Caco-2 (cell line): ENCODE measurements around the gene ZNF775. TPM values are rescaled to one million over a fixed set of nuclear protein-coding genes. Genes with fewer than 3 reads are reported as not detected.
A peak's percentile ranks its signal among the peaks of the same experiment; 100 is the strongest.

Source experiments
- BruUV-seq: library from RNA; stranded (reverse); fragments of 400-500 nt; replicated peaks from 2 replicates; lab custom pipeline; 2021; lab: Mats Ljungman, UMichigan
- CTCF ChIA-PET: fragments of 300-600 bp; sonication (Branson Sonifier 250); formaldehyde crosslinking; loops from one replicate; lab custom pipeline; 2022; ENCODE audit warnings: antibody characterized with exemption; lab: Charles Lee
- POLR2A ChIA-PET: fragments of 300-600 bp; sonication (Branson Sonifier 250); formaldehyde crosslinking; loops from one replicate; lab custom pipeline; 2022; ENCODE audit warnings: antibody characterized with exemption; lab: Charles Lee
- DNase-seq, 2 experiments: peaks; one replicate each; pipeline versions ENCODE4 v3.0.0 to v3.0.0-alpha.2; 2020 to 2022
- H3K27me3 ChIP-seq: replicated peaks from 2 replicates; pipeline ENCODE4 v1.6.0; 2011; ENCODE audit warnings: low read length; ENCODE audit not compliant: control insufficient read depth, insufficient read depth
- H3K36me3 ChIP-seq: 2 replicates; pipeline ENCODE4 v1.5.1; 2011; ENCODE audit warnings: low read length; ENCODE audit not compliant: control insufficient read depth, insufficient read depth
- H3K4me1 ChIP-seq: fragments of 250-450 bp; sonication (Bioruptor Pico); 2 replicates; pipeline ENCODE4 v1.5.1; 2020; ENCODE audit warnings: mild to moderate bottlenecking
- H3K4me3 ChIP-seq: 2 replicates; pipeline ENCODE4 v1.5.1; 2011; ENCODE audit warnings: low read depth, mild to moderate bottlenecking, control low read depth, low read length
- H3K9me3 ChIP-seq: fragments of 250-450 bp; sonication (Bioruptor Pico); 2 replicates; pipeline ENCODE4 v1.5.1; 2020; ENCODE audit warnings: mild to moderate bottlenecking, moderate library complexity
- H3K27ac Mint-ChIP-seq: one replicate; pipeline ENCODE4 v1.8.0; 2022; ENCODE audit warnings: mixed read lengths; ENCODE audit not compliant: unreplicated experiment
- H3K27me3 Mint-ChIP-seq: one replicate; pipeline ENCODE4 v1.8.0; 2022; ENCODE audit warnings: mixed read lengths; ENCODE audit not compliant: insufficient read depth, unreplicated experiment
- H3K36me3 Mint-ChIP-seq: one replicate; pipeline ENCODE4 v1.8.0; 2022; ENCODE audit warnings: mild to moderate bottlenecking, mixed read lengths; ENCODE audit not compliant: insufficient read depth, unreplicated experiment
- H3K4me1 Mint-ChIP-seq: one replicate; pipeline ENCODE4 v1.8.0; 2022; ENCODE audit warnings: low read depth, mixed read lengths; ENCODE audit not compliant: unreplicated experiment
- H3K4me3 Mint-ChIP-seq: one replicate; pipeline ENCODE4 v1.8.0; 2022; ENCODE audit warnings: mild to moderate bottlenecking, moderate library complexity, mixed read lengths; ENCODE audit not compliant: unreplicated experiment
- H3K9me3 Mint-ChIP-seq: one replicate; pipeline ENCODE4 v1.8.0; 2022; ENCODE audit warnings: mixed read lengths; ENCODE audit not compliant: unreplicated experiment
- intact Hi-C: fragments of 100-400 bp; cut with micrococcal nuclease; formaldehyde crosslinking; loops from one replicate; pipeline ENCODE4 v1.10.0; 2022; ENCODE audit not compliant: unreplicated experiment
- total RNA-seq: library from RNA; stranded (reverse); gene quantifications from 2 replicates; pipeline ENCODE4 v1.2.3, GENCODE V29; 2022
- TF ChIP-seq, protein P1 (sequence below), 2 experiments: fragments of 200-600 bp in 1 of 2; IDR thresholded peaks; 1 replicate in 1 of 2; 2 replicates in 1 of 2; pipeline versions ENCODE4 v1.5.1 to v1.8.0; 2011 to 2022; ENCODE audit warnings: antibody characterized with exemption in 1 of 2, control low read depth in 1 of 2, inconsistent platforms in 1 of 2, low read depth in 1 of 2, low read length in 1 of 2, mild to moderate bottlenecking in 1 of 2, moderate library complexity in 1 of 2; ENCODE audit not compliant: insufficient read depth in 1 of 2, severe bottlenecking in 1 of 2, unreplicated experiment in 1 of 2

ZNF775 gene
- total RNA-seq, 1 experiment from 2014 or later, result 4.0 TPM

DNA sequence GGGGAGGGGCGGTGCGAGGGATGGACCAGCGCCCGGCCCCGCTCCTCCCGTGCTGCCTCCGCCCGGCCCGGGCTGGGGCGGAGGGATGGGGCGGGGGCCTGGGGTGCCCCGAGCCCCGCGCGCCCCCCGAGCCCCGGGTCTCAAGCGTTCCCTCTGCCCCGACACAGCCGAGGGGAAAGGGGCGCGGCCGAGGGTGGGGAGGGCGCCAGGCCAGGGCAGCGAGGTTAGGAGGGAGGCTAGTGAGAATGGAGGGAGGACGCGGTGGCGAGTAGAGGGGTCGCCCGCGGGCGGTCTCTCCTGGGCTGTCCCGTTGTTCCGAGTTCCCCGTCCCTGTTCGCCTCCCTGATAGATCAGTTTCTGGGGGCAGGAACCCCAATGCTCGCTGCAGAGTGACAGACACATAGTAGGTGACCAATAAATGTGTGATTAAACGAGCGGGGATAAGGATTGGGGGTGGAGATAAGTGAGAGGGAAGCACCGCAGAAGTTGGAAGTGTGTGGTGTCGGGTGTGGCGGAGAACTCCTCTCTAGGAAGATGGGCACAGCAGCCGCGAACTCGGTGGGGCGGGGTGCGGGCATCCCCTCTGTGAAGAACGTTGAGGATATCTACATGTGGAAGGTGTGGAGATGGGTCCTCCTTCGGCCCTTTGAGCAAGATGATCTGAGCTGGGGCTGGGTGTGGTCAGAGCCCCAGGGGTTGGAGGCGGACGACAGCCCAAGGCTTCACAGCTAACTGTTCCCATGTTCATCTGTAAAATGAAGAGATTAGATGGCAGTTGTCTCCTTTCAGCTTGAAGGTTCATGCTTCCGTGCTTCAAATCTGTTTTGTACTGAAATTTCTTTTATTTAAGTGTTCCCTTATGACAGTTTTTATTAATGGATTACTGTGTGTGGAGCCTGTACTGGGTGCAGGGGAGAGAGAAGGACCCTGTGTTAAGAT lies 580 bp downstream of the ZNF775 start:
- Mint-ChIP-seq H3K36me3 (peaks cover 28% of the 10 kb centered on the region), H3K27ac (peak overlapping the region; percentile 48), H3K4me3 (peak overlapping the region; percentile 87), H3K27me3 (no peaks in the 10 kb centered on the region), H3K9me3 (no peaks in the 10 kb centered on the region), H3K4me1 (peaks cover 48% of the 10 kb centered on the region)
- Histone ChIP-seq H3K4me1 (peaks cover 65% of the 10 kb centered on the region), H3K27me3 (no peaks in the 10 kb centered on the region), H3K9me3 (no peaks in the 10 kb centered on the region), H3K36me3 (no peaks in the 10 kb centered on the region), H3K4me3 (peak overlapping the region; percentile 87)
- BruUV-seq, result no TSS peak
- peak; percentile 27 to 38 for DNase-seq
- TF ChIP-seq, protein P1, sequence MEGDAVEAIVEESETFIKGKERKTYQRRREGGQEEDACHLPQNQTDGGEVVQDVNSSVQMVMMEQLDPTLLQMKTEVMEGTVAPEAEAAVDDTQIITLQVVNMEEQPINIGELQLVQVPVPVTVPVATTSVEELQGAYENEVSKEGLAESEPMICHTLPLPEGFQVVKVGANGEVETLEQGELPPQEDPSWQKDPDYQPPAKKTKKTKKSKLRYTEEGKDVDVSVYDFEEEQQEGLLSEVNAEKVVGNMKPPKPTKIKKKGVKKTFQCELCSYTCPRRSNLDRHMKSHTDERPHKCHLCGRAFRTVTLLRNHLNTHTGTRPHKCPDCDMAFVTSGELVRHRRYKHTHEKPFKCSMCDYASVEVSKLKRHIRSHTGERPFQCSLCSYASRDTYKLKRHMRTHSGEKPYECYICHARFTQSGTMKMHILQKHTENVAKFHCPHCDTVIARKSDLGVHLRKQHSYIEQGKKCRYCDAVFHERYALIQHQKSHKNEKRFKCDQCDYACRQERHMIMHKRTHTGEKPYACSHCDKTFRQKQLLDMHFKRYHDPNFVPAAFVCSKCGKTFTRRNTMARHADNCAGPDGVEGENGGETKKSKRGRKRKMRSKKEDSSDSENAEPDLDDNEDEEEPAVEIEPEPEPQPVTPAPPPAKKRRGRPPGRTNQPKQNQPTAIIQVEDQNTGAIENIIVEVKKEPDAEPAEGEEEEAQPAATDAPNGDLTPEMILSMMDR (IDR thresholded peaks at IDR 0.05; ENCODE audit: insufficient read depth in 1 of 2, low read depth in 1 of 2, low read length in 1 of 2, severe bottlenecking in 1 of 2, unreplicated experiment in 1 of 2), result no peak
- intact Hi-C loops, result loop anchor here (1.0 to 2.0 kb wide), 2 partner anchors 26 to 57 kb away; partner anchors contain the start of genes ACTR3C and LRRC61
- ChIA-PET CTCF (no interaction called here), POLR2A (no interaction called here)

DNA sequence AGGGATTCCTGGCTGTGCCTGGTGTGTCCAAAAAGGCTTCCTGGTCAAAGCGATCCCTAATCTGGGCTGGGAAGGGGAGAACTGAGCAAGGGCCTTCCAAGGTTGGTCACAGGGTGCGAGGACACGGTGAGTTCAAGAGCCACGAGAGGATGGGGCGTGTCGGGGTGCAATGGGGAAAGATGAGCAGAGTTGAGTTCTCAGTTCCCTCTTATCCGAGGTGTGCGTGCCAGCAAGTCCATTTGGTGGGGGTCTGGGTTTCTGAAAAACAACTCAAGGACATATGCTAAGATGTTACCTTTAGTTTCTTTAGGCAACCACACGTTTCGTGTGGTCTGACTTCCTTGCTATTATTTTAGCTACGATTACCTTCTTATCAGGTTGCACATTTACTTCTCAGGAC lies 1.3 kb downstream of the ZNF775 start:
- Mint-ChIP-seq H3K36me3 (peaks cover 25% of the 10 kb centered on the region), H3K27me3 (no peaks in the 10 kb centered on the region), H3K4me1 (peaks cover 48% of the 10 kb centered on the region), H3K27ac (peak overlapping the region; percentile 48), H3K4me3 (peak overlapping the region; percentile 87), H3K9me3 (no peaks in the 10 kb centered on the region)
- TF ChIP-seq, protein P1 (IDR thresholded peaks at IDR 0.05; ENCODE audit: insufficient read depth in 1 of 2, low read depth in 1 of 2, low read length in 1 of 2, severe bottlenecking in 1 of 2, unreplicated experiment in 1 of 2), result no peak
- Histone ChIP-seq H3K4me1 (peaks cover 65% of the 10 kb centered on the region), H3K4me3 (no peak overlapping the region; the same call in 1 of the 2 replicates), H3K36me3 (no peaks in the 10 kb centered on the region), H3K9me3 (no peaks in the 10 kb centered on the region), H3K27me3 (no peaks in the 10 kb centered on the region)
- peak in 1 of 2 experiments; percentile 9 for DNase-seq
- intact Hi-C loops, result no loop called here
- ChIA-PET CTCF (interaction anchor here (0.7 kb wide), 1 partner anchor 493 kb away, joined by 3 read pairs; no protein-coding TSS in a partner anchor), POLR2A (no interaction called here)
- no TSS peak for BruUV-seq

DNA sequence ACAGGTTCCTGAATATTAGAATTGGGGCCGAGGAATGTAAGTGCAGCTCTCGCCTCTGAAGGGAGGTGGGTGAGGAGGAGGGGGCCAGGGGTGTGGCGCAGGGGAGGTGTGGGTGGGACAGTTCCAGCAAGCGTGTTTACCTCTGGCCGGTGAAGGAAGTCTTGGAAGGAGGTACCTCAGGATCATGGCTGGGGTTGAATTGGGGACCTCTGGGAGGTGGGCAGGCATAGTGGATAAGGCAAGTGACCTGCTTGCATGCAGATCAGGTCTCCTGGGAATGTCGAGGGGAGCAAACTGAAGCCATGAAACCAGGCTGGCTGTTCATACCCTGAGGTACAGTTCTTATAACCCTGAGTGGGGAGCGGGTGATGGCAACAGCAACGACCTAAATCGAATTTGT lies 2.0 kb downstream of the ZNF775 start:
- Mint-ChIP-seq H3K27me3 (no peaks in the 10 kb centered on the region), H3K9me3 (no peaks in the 10 kb centered on the region), H3K4me1 (peaks cover 45% of the 10 kb centered on the region), H3K27ac (no peak overlapping the region), H3K4me3 (no peak overlapping the region), H3K36me3 (peaks cover 22% of the 10 kb centered on the region)
- TF ChIP-seq, protein P1 (IDR thresholded peaks at IDR 0.05; ENCODE audit: insufficient read depth in 1 of 2, low read depth in 1 of 2, low read length in 1 of 2, severe bottlenecking in 1 of 2, unreplicated experiment in 1 of 2), result no peak
- H3K9me3 ChIP-seq, result no peaks in the 10 kb centered on the region
- no peak overlapping the region for H3K4me3 ChIP-seq
- ChIA-PET POLR2A (no interaction called here), CTCF (interaction anchor here (0.7 kb wide), 1 partner anchor 493 kb away, joined by 3 read pairs; no protein-coding TSS in a partner anchor)
- intact Hi-C loops, result no loop called here
- no peaks in the 10 kb centered on the region for H3K27me3 ChIP-seq
- H3K36me3 ChIP-seq, result no peaks in the 10 kb centered on the region
- BruUV-seq, result no TSS peak
- peaks cover 61% of the 10 kb centered on the region for H3K4me1 ChIP-seq
- peak in 1 of 2 experiments; percentile 31 for DNase-seq
